PC-9 (cell line): ENCODE data around the gene PAK3. TPM values are rescaled to one million over a fixed set of nuclear protein-coding genes. Genes with fewer than 3 reads are reported as not detected.

Source experiments
- BruUV-seq: library from RNA; stranded (reverse); fragments of 400-500 nt; replicated peaks from 2 replicates; lab custom pipeline; 2021; lab: Mats Ljungman, UMichigan
- CTCF ChIA-PET: fragments of 300-600 bp; sonication (Branson Sonifier 250); formaldehyde crosslinking; loops from one replicate; lab custom pipeline; 2022; ENCODE audit warnings: antibody characterized with exemption; lab: Charles Lee
- POLR2A ChIA-PET: fragments of 300-600 bp; sonication (Branson Sonifier 250); formaldehyde crosslinking; loops from one replicate; lab custom pipeline; 2022; ENCODE audit warnings: antibody characterized with exemption; ENCODE audit not compliant: unreplicated experiment; lab: Charles Lee
- DNase-seq, 2 experiments: peaks; one replicate each; pipeline versions ENCODE4 v3.0.0 to v3.0.0-alpha.2; 2015 to 2022; ENCODE audit warnings: mixed read lengths in 1 of 2
- H2AFZ ChIP-seq: fragments of 200-600 bp; sonication (generic); 2 replicates; pipeline ENCODE4 v1.8.1; 2017; ENCODE audit warnings: antibody characterized with exemption
- H3F3A ChIP-seq: fragments of 200-600 bp; sonication (generic); 2 replicates; pipeline ENCODE4 v1.8.1; 2017; ENCODE audit warnings: antibody characterized with exemption, mild to moderate bottlenecking, low read depth; ENCODE audit not compliant: insufficient read depth
- H3K27ac ChIP-seq: fragments of 200-600 bp; sonication (generic); 2 replicates; pipeline ENCODE4 v1.6.1; 2016; ENCODE audit warnings: mixed run types
- H3K27me3 ChIP-seq: fragments of 200-600 bp; sonication (generic); 2 replicates; pipeline ENCODE4 v1.6.1; 2016; ENCODE audit warnings: low read depth, mixed run types; ENCODE audit not compliant: insufficient read depth
- H3K36me3 ChIP-seq: fragments of 200-600 bp; sonication (generic); 2 replicates; pipeline ENCODE4 v1.6.1; 2016; ENCODE audit warnings: low read depth, mixed run types
- H3K4me1 ChIP-seq: fragments of 200-600 bp; sonication (generic); replicated peaks from 2 replicates; pipeline ENCODE4 v1.6.1; 2016; ENCODE audit warnings: mixed run types; ENCODE audit not compliant: insufficient read depth
- H3K4me2 ChIP-seq: fragments of 200-600 bp; sonication (generic); 2 replicates; pipeline ENCODE4 v1.6.1; 2017; ENCODE audit warnings: mixed run types
- H3K4me3 ChIP-seq: fragments of 200-600 bp; sonication (generic); 2 replicates; pipeline ENCODE4 v1.6.1; 2016; ENCODE audit warnings: mixed run types
- H3K79me2 ChIP-seq: fragments of 200-600 bp; sonication (generic); 2 replicates; pipeline ENCODE4 v1.6.1; 2017; ENCODE audit warnings: low read depth, mixed run types
- H3K9me2 ChIP-seq: fragments of 200-600 bp; sonication (generic); 2 replicates; pipeline ENCODE4 v1.8.1; 2017; ENCODE audit warnings: mild to moderate bottlenecking; ENCODE audit not compliant: insufficient read depth
- H3K9me3 ChIP-seq: fragments of 200-600 bp; sonication (generic); 2 replicates; pipeline ENCODE4 v1.8.1; 2016; ENCODE audit warnings: low read depth; ENCODE audit not compliant: insufficient read depth
- H4K20me1 ChIP-seq: fragments of 200-600 bp; sonication (generic); 2 replicates; pipeline ENCODE4 v1.8.1; 2017; ENCODE audit not compliant: insufficient read depth
- CTCF ChIP-seq: fragments of 200-600 bp; sonication (generic); conservative IDR thresholded peaks from 2 replicates; pipeline ENCODE4 v1.6.1; 2017; ENCODE audit warnings: mixed run types, antibody characterized with exemption, mild to moderate bottlenecking, moderate library complexity
- EZH2 ChIP-seq: fragments of 200-600 bp; sonication (generic); IDR thresholded peaks from 2 replicates; pipeline ENCODE4 v1.8.0; 2017; ENCODE audit warnings: antibody characterized with exemption, low read depth
- intact Hi-C: fragments of 100-400 bp; cut with micrococcal nuclease; formaldehyde crosslinking; loops from one replicate; pipeline ENCODE4 v1.10.0; 2022; ENCODE audit not compliant: unreplicated experiment
- total RNA-seq: library from RNA; stranded (reverse); gene quantifications from 2 replicates; pipeline ENCODE4 v1.2.3, GENCODE V29; 2021

The PAK3 gene
- total RNA-seq, 1 experiment from 2014 or later: not detected

GRCh38 chrX:111123606-111124179 lies 27.7 kb downstream of the PAK3 start:
- no TSS peak for BruUV-seq
- Histone ChIP-seq H2AFZ (no peak overlapping the region), H3K36me3 (no peaks in the 10 kb centered on the region), H3K79me2 (no peaks in the 10 kb centered on the region), H3K27ac (no peak overlapping the region), H3K9me3 (no peaks in the 10 kb centered on the region), H3K4me2 (no peak overlapping the region), H3K27me3 (0 out of 2 replicates have a peak, but pooled peaks cover 4% of the 10 kb centered on the region), H3F3A (no peaks in the 10 kb centered on the region), H4K20me1 (no peaks in the 10 kb centered on the region), H3K9me2 (no peaks in the 10 kb centered on the region), H3K4me1 (no peaks in the 10 kb centered on the region), H3K4me3 (no peak overlapping the region)
- POLR2A ChIA-PET: no interaction called here
- no peak for DNase-seq
- CTCF ChIA-PET: no interaction called here
- TF ChIP-seq CTCF: no peak
- TF ChIP-seq EZH2: no peak
- intact Hi-C loops: no loop called here

- Histone ChIP-seq H2AFZ (no peak overlapping the region), H3K4me2 (no peak overlapping the region), H4K20me1 (no peaks in the 10 kb centered on the region), H3K4me1 (no peaks in the 10 kb centered on the region), H3K79me2 (no peaks in the 10 kb centered on the region), H3K27ac (no peak overlapping the region), H3K9me2 (no peaks in the 10 kb centered on the region), H3K4me3 (no peak overlapping the region), H3K27me3 (0 out of 2 replicates have a peak, but pooled peaks cover 4% of the 10 kb centered on the region), H3F3A (no peaks in the 10 kb centered on the region), H3K36me3 (no peaks in the 10 kb centered on the region), H3K9me3 (no peaks in the 10 kb centered on the region)
- intact Hi-C loops: no loop called here
- DNase-seq: no peak
- ChIA-PET CTCF (no interaction called here), POLR2A (no interaction called here)
- BruUV-seq: no TSS peak
- TF ChIP-seq CTCF: no peak
- no peak for TF ChIP-seq EZH2
Observed at GRCh38 chrX:111124418-111124817, 28.4 kb downstream of the PAK3 start.

GRCh38 chrX:111127038-111127437 lies 31.0 kb downstream of the PAK3 start:
- no TSS peak for BruUV-seq
- TF ChIP-seq EZH2 (no peak), CTCF (no peak)
- POLR2A ChIA-PET: no interaction called here

More at GRCh38 chrX:111127038-111127437, 31.0 kb downstream of the PAK3 start:
- Histone ChIP-seq H3K4me2 (no peak overlapping the region), H3K27me3 (0 out of 2 replicates have a peak, but pooled peaks cover 4% of the 10 kb centered on the region), H3K9me3 (no peaks in the 10 kb centered on the region), H2AFZ (no peak overlapping the region), H4K20me1 (no peaks in the 10 kb centered on the region), H3K79me2 (no peaks in the 10 kb centered on the region), H3F3A (no peaks in the 10 kb centered on the region), H3K9me2 (no peaks in the 10 kb centered on the region), H3K27ac (no peak overlapping the region), H3K36me3 (no peaks in the 10 kb centered on the region), H3K4me1 (no peaks in the 10 kb centered on the region), H3K4me3 (no peak overlapping the region)
- no peak for DNase-seq
- CTCF ChIA-PET: no interaction called here
- intact Hi-C loops: no loop called here
